ENCODE results near the gene ATP7B. TPM values are rescaled to one million over a fixed set of nuclear protein-coding genes. Genes with fewer than 3 reads are reported as not detected.

The ATP7B gene
- total RNA-seq, 1 donor from 2014 or later, result 0.91 TPM

DNA sequence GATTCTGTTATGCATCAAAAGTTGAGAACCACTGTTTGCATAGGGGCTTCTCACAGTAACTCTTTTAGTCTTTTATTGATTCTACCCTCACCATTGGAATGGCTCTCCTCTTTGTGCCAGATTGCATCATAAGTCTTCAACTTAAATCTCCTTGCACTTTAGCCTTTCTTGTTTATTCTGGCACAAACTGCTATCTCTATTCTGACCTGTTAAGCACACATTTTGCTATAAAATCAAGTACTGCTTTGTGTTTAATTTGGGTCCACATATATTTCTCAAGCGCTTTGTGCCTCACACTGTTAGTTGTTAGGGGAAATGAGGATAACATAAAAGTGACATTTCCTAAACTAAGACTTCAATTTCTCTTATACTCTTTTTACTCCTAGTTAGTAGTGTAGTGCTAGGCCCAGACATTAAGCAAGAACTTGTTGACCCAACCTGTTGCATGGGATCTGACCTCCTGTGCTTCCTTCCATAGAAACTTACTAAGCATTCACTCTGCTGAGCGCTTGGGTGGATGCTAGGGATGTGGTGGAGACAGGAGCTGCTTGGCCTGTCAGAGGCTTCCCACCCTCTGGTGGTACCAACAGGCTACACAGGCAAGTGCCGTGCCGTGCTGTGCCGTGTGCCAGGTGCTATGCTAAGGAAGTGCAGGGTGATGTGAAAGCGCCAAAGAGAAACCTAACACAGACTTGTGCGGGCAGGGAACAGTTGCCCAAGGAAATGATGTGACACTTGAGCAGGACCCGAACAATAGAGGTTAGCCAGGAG is 14.4 kb upstream of the ATP7B start:
- no peak overlapping the region for H3K27ac Mint-ChIP-seq
- H3K4me1 Mint-ChIP-seq (ENCODE audit: low read depth), result peaks cover 11% of the 10 kb centered on the region
- no peak for DNase-seq (ENCODE audit: low spot score)
- no peak overlapping the region for H3K4me3 Mint-ChIP-seq (ENCODE audit: low read depth)
- H3K9me3 Mint-ChIP-seq, result peaks cover 6% of the 10 kb centered on the region
- peaks cover 77% of the 10 kb centered on the region for H3K36me3 Mint-ChIP-seq (ENCODE audit: low read depth)
- intact Hi-C loops (cut with micrococcal nuclease), result no loop called here
- H3K27me3 Mint-ChIP-seq (ENCODE audit: low read depth), result no peaks in the 10 kb centered on the region

DNA sequence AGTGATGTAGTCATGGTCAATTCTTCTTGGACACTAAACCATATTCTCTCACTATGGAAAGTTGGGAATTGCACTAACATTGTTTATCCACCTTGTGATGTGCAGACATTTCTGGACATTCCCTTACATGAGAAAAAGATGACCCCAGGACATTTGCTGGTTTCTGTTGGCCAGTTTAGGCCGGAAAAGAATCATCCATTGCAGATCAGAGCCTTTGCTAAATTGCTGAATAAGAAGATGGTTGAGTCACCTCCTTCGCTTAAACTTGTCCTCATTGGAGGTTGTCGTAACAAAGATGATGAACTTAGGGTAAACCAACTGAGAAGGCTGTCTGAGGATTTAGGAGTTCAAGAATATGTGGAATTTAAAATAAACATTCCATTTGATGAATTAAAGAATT is 13.2 kb upstream of the ATP7B start, which contains the start of gene UTP14C:
UTP14C (plus strand) TSS at position 211 of the 400 bp plus-strand sequence. CDS start 4,114 bp downstream, outside the sequence.
- Mint-ChIP-seq H3K9me3 (peaks cover 6% of the 10 kb centered on the region), H3K27ac (no peak within 1 kb of the TSS)

DNA sequence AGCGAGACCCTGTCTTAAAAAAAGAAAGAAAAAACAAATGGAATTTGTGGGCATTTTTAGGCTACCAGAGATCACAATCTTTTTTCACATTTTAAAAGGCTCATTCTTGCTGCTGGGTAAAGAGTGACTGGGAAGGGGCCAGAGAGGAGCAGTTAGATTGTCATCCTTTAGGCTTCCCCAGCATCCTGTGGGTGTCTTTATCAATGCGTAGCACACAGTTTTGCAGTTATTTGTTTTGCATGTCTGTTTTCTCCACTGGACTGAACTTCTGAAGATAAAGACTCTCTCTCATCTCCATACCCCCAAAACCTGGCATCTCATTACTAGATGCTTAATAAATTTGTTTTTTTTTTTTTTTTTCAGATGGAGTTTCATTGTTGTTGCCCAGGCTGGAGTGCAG is 11.1 kb upstream of the ATP7B start:
- no peak for DNase-seq (ENCODE audit: low spot score)
- intact Hi-C loops (cut with micrococcal nuclease), result no loop called here
- Mint-ChIP-seq H3K4me1 (ENCODE audit: low read depth) (peaks cover 6% of the 10 kb centered on the region), H3K9me3 (peaks cover 6% of the 10 kb centered on the region), H3K4me3 (ENCODE audit: low read depth) (no peak overlapping the region), H3K36me3 (ENCODE audit: low read depth) (peaks cover 75% of the 10 kb centered on the region), H3K27ac (no peak overlapping the region), H3K27me3 (ENCODE audit: low read depth) (no peaks in the 10 kb centered on the region)

More for the DNA sequence above, 13.2 kb upstream of the ATP7B start, which contains the start of gene UTP14C:
- no peaks in the 10 kb centered on the region for H3K27me3 Mint-ChIP-seq (ENCODE audit: low read depth)
- intact Hi-C loops (cut with micrococcal nuclease), result no loop called here
- peaks cover 80% of the 10 kb centered on the region for H3K36me3 Mint-ChIP-seq (ENCODE audit: low read depth)
- no peak for DNase-seq (ENCODE audit: low spot score)
- H3K4me1 Mint-ChIP-seq (ENCODE audit: low read depth), result peaks cover 6% of the 10 kb centered on the region
- H3K4me3 Mint-ChIP-seq (ENCODE audit: low read depth), result no peak within 1 kb of the TSS

DNA sequence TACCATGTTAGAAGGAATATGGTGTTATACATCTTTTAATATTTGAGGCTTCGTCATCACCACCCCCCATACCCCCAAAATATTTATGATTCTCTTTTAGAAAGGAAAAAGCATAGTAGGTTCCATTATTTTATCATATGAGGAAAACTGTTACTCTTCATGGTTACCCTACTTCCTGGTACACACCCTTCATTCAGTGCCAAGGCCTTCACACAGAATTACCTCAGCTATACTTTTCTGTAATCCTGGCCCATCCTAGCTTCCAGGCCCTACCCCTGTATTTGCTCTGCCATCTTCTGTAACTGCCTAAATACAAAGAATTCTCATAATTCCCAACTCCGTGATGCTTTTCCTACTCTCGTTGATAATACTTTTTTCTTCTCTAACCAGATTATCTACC is 8.9 kb upstream of the ATP7B start:
- Mint-ChIP-seq H3K9me3 (no peaks in the 10 kb centered on the region), H3K36me3 (ENCODE audit: low read depth) (peaks cover 61% of the 10 kb centered on the region), H3K27ac (no peak overlapping the region), H3K4me3 (ENCODE audit: low read depth) (no peak overlapping the region), H3K27me3 (ENCODE audit: low read depth) (no peaks in the 10 kb centered on the region), H3K4me1 (ENCODE audit: low read depth) (no peaks in the 10 kb centered on the region)
- intact Hi-C loops (cut with micrococcal nuclease), result no loop called here
- DNase-seq (ENCODE audit: low spot score), result no peak

DNA sequence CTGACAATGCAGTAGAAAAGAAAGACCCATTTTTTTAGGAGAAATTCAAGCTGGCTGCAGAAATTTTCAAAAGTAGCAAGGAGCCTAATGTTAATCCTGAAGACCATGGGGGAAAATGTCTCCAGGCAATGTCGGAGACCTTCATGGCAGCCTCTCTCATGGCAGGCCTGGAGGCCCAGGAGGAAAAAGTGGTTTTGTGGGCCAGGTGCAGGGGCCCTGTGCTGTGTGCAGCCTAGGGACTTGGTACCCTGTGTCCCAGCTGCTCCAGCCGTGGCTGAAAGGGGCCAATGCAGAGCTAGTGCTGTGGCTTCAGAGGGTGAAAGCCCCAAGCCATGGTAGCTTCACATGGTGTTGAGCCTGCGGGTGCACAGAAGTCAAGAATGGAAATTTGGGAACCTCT is 5.0 kb upstream of the ATP7B start:
- H3K4me3 Mint-ChIP-seq (ENCODE audit: low read depth), result no peak overlapping the region
- peaks cover under 1% of the 10 kb centered on the region for H3K27me3 Mint-ChIP-seq (ENCODE audit: low read depth)
- no peak for DNase-seq (ENCODE audit: low spot score)
- peaks cover 4% of the 10 kb centered on the region for H3K4me1 Mint-ChIP-seq (ENCODE audit: low read depth)
- no peaks in the 10 kb centered on the region for H3K9me3 Mint-ChIP-seq
- intact Hi-C loops (cut with micrococcal nuclease), result no loop called here
- H3K27ac Mint-ChIP-seq, result no peak overlapping the region
- H3K36me3 Mint-ChIP-seq (ENCODE audit: low read depth), result peaks cover 35% of the 10 kb centered on the region

DNA sequence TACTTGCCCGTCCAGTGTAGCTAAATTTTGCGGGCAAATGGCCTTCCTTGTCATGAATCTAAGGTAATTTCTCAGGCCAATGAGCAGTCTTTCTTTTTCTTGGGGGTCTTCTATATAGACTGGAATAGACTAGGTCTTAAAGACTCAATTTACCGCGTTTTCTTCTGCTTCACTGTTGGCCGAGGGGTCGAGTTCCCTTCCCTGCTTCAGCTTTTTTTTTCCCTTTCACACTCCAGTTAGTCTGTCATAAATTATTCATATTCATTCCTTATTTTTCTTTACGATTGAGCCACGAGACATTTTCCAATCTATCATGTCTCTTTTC is 1.2 kb upstream of the ATP7B start:
- Mint-ChIP-seq H3K4me1 (ENCODE audit: low read depth) (peaks cover 9% of the 10 kb centered on the region), H3K27me3 (ENCODE audit: low read depth) (peaks cover 33% of the 10 kb centered on the region), H3K9me3 (no peaks in the 10 kb centered on the region), H3K4me3 (ENCODE audit: low read depth) (peak overlapping the region; percentile 94), H3K36me3 (ENCODE audit: low read depth) (peaks cover 7% of the 10 kb centered on the region), H3K27ac (peak overlapping the region; percentile 86)
- DNase-seq (ENCODE audit: low spot score), result no peak
- intact Hi-C loops (cut with micrococcal nuclease), result loop anchor here (1.0 to 5.0 kb wide), 6 partner anchors 182 to 605 kb away; partner anchors contain the start of genes CKAP2, DHRS12 and INTS6

DNA sequence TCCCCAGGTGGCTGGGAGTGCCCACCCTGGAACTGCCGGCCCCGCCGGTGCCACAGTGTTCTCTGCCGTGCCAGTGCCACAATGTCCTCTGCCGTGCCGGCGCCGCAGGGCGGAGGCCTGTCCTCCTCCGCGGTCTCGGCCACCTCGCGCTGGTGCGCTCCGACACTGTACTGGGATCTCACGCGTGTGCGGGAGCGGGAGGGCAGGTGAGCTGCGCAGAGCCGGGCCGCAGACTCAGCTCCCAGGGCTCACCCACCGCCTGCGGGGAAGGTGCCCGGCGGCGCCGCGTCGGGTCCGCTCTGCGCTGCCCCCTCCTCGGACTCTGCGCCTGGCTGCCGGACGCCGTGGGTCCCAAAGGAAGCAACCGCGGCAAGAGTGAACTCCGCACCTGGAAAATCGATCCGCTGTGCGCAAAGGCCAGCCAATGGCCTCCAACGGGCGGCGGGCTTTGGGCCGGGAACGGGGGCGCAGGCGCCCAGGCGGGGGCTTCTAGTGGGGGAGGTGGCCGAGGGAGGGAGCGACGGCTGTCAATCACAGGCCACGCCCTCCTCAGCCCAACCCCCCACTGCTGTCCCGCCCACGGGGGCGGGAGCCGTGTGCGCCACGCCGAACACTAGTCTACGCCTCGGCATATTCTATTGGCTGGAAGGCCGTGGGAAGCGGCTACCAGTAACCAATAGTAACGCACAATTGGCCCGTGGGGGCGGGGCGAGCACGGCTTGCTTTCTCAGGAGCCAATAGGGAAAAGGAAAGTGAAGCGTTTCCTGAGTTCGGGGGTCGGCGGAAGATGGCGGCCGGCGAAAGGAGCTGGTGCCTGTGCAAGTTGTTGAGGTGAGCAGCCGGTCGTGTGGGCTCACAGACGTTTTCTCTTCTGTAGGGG is 622 bp upstream of the ATP7B start, which contains the start of gene ALG11:
ALG11 (plus strand) TSS at position 767 of the 880 bp plus-strand sequence; CDS start at position 788, 21 bp downstream.
- intact Hi-C loops (cut with micrococcal nuclease), result loop anchor here (1.0 to 5.0 kb wide), 6 partner anchors 182 to 605 kb away; partner anchors contain the start of genes CKAP2, DHRS12 and INTS6
- Mint-ChIP-seq H3K9me3 (no peaks in the 10 kb centered on the region), H3K4me3 (ENCODE audit: low read depth) (peak within 1 kb of the TSS; percentile 94), H3K27me3 (ENCODE audit: low read depth) (peaks cover 35% of the 10 kb centered on the region), H3K27ac (peak within 1 kb of the TSS; percentile 86), H3K4me1 (ENCODE audit: low read depth) (peaks cover 9% of the 10 kb centered on the region), H3K36me3 (ENCODE audit: low read depth) (peaks cover 6% of the 10 kb centered on the region)
- peak; percentile 99 for DNase-seq (ENCODE audit: low spot score)

DNA sequence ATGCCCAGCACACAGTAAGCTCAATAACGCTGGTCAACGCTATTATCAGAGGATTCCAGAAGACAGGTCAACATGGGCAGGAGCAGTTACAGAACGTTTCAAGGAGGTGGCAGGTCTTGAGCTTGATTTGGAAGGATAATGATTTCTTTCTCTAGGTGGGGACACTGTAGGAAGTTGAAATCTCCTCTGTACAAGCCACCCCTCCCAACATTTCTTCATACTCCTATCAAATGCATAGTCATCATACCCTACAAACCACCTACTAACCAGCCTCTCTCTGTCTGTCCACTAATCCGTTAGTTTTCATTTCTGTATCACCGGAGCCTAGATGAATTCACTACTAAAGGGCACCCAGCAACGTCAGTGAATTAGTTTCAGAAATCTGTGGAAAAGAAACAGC is 1.3 kb downstream of the ATP7B start:
- H3K27ac Mint-ChIP-seq, result no peak overlapping the region
- peaks cover 9% of the 10 kb centered on the region for H3K4me1 Mint-ChIP-seq (ENCODE audit: low read depth)
- peaks cover 45% of the 10 kb centered on the region for H3K27me3 Mint-ChIP-seq (ENCODE audit: low read depth)
- DNase-seq (ENCODE audit: low spot score), result no peak
- H3K4me3 Mint-ChIP-seq (ENCODE audit: low read depth), result peak overlapping the region; percentile 26
- H3K36me3 Mint-ChIP-seq (ENCODE audit: low read depth), result no peaks in the 10 kb centered on the region
- H3K9me3 Mint-ChIP-seq, result no peaks in the 10 kb centered on the region
- intact Hi-C loops (cut with micrococcal nuclease), result loop anchor here (5.0 kb wide), 3 partner anchors 193 to 558 kb away; partner anchors contain the start of genes DHRS12 and INTS6

DNA sequence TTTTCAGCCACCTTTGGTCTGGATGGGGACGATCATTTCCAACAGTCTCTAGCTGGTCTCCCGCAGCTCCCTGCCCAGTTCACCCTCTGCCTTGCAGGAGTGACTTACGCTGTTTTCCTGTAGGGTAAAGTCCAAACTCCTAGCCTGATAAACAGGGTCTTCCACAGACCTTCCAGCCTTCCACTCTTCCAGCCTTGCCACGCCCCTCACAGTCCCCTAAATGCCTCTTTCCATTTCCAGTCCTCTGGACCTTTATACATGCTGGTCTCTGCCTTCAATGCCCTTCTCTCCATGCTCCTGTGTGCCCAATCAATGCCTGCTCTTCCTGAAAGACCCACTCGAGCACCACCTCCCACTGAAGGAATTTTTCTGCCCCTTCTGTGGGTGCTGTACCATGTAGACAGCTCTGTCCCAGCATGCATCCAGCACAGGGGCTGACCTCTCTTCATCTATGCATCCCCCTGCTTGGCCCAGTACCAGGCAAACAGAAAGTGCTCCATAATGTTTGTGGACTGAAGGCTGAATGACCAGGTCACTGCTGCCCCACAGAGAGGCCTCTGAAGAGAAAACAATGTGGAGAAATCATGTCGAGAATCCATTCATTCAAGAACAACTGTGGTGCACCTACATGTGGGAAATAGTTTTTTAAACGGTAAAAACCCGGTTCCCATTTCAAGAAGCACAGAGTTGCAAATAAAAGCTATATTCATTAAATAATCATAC is 4.6 kb downstream of the ATP7B start:
- no peak overlapping the region for H3K27ac Mint-ChIP-seq
- DNase-seq (ENCODE audit: low spot score), result no peak
- peaks cover 5% of the 10 kb centered on the region for H3K4me1 Mint-ChIP-seq (ENCODE audit: low read depth)
- H3K36me3 Mint-ChIP-seq (ENCODE audit: low read depth), result no peaks in the 10 kb centered on the region
- H3K9me3 Mint-ChIP-seq, result no peaks in the 10 kb centered on the region
- intact Hi-C loops (cut with micrococcal nuclease), result no loop called here
- H3K27me3 Mint-ChIP-seq (ENCODE audit: low read depth), result peaks cover 45% of the 10 kb centered on the region
- H3K4me3 Mint-ChIP-seq (ENCODE audit: low read depth), result no peak overlapping the region

DNA sequence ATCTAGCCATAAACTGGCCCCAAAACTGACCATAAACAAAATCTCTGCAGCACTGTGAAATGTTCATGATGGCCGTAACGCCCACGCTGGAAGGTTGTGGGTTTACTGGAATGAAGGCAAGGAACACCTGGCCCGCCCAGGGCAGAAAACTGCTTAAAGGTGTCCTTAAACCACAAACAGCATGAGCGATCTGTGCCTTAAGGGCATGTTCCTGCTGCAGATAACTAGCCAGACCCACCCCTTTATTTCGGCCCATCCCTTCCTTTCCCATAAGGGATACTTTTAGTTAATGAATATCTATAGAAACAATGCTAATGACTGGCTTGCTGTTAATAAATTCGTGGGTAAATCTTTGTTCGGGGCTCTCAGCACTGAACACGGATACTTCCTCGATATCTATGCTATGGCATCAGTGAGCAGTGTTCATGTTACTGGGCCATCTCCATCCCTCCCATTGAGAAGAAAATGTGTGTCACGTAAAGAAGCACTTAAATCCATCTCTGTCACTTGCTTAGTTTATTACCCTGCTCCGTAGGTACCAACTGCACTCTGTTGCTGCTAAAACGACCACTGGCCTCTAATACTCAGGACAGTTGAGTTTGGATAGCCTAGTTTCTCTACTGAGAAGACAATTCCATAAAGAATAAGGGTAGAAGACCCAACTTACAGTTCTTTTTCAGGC is 5.3 kb downstream of the ATP7B start:
- Mint-ChIP-seq H3K9me3 (no peaks in the 10 kb centered on the region), H3K36me3 (ENCODE audit: low read depth) (no peaks in the 10 kb centered on the region), H3K4me1 (ENCODE audit: low read depth) (peaks cover 2% of the 10 kb centered on the region), H3K27ac (no peak overlapping the region), H3K4me3 (ENCODE audit: low read depth) (no peak overlapping the region), H3K27me3 (ENCODE audit: low read depth) (peaks cover 42% of the 10 kb centered on the region)
- DNase-seq (ENCODE audit: low spot score), result no peak
- intact Hi-C loops (cut with micrococcal nuclease), result no loop called here

DNA sequence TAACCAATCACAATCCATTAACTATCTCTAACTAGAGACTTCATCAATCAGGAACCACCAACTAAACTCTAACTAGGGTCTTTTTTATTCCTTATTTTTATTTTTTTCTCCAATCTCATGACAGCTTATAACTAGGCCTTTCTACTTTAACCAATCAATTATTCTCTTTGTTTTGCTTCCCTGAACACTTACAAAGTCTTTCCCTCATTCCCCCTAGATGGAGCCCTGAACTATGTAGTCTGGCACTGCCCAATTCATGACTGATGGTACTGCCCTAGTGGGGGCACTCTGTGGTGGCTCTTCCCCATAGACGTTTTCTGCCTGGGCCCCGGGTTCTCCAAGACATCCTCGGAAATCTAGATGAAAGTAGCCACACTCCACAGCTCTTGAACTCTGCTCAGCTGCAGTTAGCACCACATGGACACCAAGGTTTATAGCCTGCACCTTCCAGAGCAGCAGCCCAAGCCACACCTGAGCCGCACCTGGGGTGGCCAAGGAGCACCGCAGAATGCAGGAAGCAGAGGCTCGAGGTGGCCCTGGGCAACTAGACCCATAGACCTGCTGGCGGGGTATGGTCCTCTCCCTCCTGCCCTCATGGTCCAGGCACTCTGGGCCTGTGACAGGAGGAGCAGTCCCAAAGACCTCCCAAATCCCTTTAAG is 6.6 kb downstream of the ATP7B start:
- no peak overlapping the region for H3K27ac Mint-ChIP-seq
- H3K36me3 Mint-ChIP-seq (ENCODE audit: low read depth), result no peaks in the 10 kb centered on the region
- intact Hi-C loops (cut with micrococcal nuclease), result no loop called here
- H3K9me3 Mint-ChIP-seq, result no peaks in the 10 kb centered on the region
- H3K27me3 Mint-ChIP-seq (ENCODE audit: low read depth), result peaks cover 36% of the 10 kb centered on the region
- no peaks in the 10 kb centered on the region for H3K4me1 Mint-ChIP-seq (ENCODE audit: low read depth)
- no peak overlapping the region for H3K4me3 Mint-ChIP-seq (ENCODE audit: low read depth)
- DNase-seq (ENCODE audit: low spot score), result no peak
